ENCODE data around the gene CHN2.

Gene CHN2

GRCh38 chr7:29422829-29423228 is 228.3 kb downstream of the CHN2 start:
- no peak for DNase-seq (ENCODE audit: low read depth)
- H3K4me3 ChIP-seq (ENCODE audit: low read depth, low read length): no peak overlapping the region

GRCh38 chr7:29424295-29424983 is 229.9 kb downstream of the CHN2 start:
- H3K4me3 ChIP-seq (ENCODE audit: low read depth, low read length): no peak overlapping the region

More at GRCh38 chr7:29422829-29423228, 228.3 kb downstream of the CHN2 start:
- TF ChIP-seq CTCF (IDR thresholded peaks at IDR 0.05; ENCODE audit: insufficient read depth, low read depth, low read length, missing control alignments): no peak

DNA sequence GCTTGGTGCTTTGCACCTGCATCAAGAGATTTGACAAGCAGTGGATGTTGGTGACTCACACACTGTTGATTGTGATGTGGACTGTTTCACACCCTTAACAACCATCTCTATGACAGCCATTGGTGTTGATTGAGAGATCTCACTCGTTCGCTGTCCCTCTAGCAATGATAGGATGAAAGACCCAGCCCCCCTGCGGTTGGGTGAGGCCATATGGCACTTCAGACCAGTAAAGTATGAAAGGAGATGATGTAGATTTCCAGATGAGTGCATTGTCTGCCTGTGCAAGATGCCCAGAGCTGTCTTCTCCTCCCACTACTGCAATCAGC is 230.4 kb downstream of the CHN2 start:
- peak; percentile 8 for DNase-seq (ENCODE audit: low read depth)
- no peak for TF ChIP-seq CTCF (IDR thresholded peaks at IDR 0.05; ENCODE audit: insufficient read depth, low read depth, low read length, missing control alignments)

More at GRCh38 chr7:29424295-29424983, 229.9 kb downstream of the CHN2 start:
- TF ChIP-seq CTCF (IDR thresholded peaks at IDR 0.05; ENCODE audit: insufficient read depth, low read depth, low read length, missing control alignments): no peak
- peak; percentile 44 for DNase-seq (ENCODE audit: low read depth)

DNA sequence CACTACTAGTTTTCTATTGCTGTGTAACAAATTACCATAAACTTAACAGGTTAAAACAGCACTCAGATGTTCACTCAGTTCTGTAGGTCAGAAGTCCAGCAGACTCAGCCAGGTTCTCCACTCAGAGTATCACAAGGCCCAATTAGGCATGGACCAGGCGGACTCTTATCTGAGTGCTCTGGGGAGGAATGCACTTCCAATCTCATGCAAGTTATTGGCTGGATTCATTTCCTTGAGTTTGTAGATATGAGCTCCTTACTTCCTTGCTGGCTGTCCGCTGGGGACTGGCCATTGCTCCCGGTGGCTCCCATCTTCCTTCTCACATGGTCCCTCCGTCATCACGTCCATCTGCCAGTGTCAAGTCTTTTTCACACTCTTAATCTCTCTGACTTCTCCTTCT is 232.0 kb downstream of the CHN2 start:
- TF ChIP-seq CTCF (IDR thresholded peaks at IDR 0.05; ENCODE audit: insufficient read depth, low read depth, low read length, missing control alignments): no peak
- no peak overlapping the region for H3K4me3 ChIP-seq (ENCODE audit: low read depth, low read length)
- no peak for DNase-seq (ENCODE audit: low read depth)

More for the DNA sequence above, 230.4 kb downstream of the CHN2 start:
- no peak overlapping the region for H3K4me3 ChIP-seq (ENCODE audit: low read depth, low read length)

DNA sequence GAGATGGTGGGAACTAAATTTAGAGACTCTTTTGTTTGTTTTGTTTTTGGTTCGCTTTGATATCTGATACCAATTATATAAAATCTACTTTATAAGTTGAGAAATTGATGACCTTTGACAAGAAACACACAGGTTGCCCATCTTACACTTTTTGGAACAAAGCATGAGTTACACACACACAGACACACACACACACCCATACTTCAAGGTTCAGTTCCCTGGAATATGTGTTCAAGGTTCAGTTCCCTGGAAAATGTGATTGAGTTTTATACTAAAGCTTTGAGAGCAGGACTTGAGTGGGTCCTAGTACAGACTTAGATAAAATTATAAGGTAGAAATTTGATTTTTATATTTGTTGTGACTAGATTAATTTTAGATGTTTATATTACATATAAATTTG is 234.8 kb downstream of the CHN2 start:
- TF ChIP-seq CTCF (IDR thresholded peaks at IDR 0.05; ENCODE audit: insufficient read depth, low read depth, low read length, missing control alignments): no peak
- H3K4me3 ChIP-seq (ENCODE audit: low read depth, low read length): no peak overlapping the region
- no peak for DNase-seq (ENCODE audit: low read depth)

- H3K4me3 ChIP-seq (ENCODE audit: low read depth, low read length): no peak overlapping the region
- DNase-seq (ENCODE audit: low read depth): peak; percentile 9
- TF ChIP-seq CTCF (IDR thresholded peaks at IDR 0.05; ENCODE audit: insufficient read depth, low read depth, low read length, missing control alignments): no peak
Measured at GRCh38 chr7:29430279-29430949, 235.8 kb downstream of the CHN2 start.

All from GM12865 (cell line).